NCI-H1417 (cell line): ENCODE measurements around the gene SURF1.
"Not testable (repeated sequence)": the region's sequence is repeated elsewhere in the genome, so short reads cannot be mapped to it uniquely, and the experiment has no call there.

Source experiments
- DNase-seq, 3 experiments: peaks; one replicate each; lab custom pipeline; 2025; lab: John Stamatoyannopoulos, UW

The SURF1 gene

GRCh38 chr9:133383438-133383837, 27.2 kb upstream of the SURF1 start:
- no peak for DNase-seq

DNA sequence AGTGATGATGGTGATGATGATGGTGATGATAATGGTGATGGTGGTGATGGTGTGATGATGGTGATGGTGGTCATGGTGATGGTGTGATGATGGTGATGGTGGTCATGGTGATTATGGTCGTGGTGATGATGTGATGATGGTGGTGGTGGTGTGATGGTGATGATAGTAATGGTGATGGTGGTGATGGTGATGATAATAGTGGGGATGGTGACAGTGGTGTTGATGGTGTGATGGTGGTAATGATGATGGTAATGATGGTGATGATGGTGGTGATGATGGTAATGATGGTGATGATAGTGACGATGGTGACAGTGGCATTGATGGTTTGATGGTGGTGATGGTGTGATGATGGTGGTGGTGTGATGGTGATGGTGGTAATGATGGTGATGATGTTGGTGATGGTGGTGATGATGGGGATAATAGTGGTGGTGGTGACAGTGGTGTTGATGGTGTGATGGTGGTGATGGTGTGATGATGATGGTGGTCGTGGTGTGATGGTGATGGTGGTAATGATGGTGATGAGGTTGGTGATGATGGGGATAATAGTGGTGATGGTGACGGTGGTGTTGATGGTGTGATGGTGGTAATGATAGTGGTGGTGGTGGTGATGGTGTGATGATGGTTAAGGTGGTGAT, 26.3 kb upstream of the SURF1 start:
- no peak for DNase-seq

- no peak for DNase-seq
Observed at GRCh38 chr9:133380734-133381133, 24.4 kb upstream of the SURF1 start.

- DNase-seq = no peak
Observed at GRCh38 chr9:133379153-133380086, 23.1 kb upstream of the SURF1 start.

- DNase-seq = peak in 1 of 3 experiments; percentile 14
Observed at GRCh38 chr9:133378408-133378962, 22.2 kb upstream of the SURF1 start.

DNA sequence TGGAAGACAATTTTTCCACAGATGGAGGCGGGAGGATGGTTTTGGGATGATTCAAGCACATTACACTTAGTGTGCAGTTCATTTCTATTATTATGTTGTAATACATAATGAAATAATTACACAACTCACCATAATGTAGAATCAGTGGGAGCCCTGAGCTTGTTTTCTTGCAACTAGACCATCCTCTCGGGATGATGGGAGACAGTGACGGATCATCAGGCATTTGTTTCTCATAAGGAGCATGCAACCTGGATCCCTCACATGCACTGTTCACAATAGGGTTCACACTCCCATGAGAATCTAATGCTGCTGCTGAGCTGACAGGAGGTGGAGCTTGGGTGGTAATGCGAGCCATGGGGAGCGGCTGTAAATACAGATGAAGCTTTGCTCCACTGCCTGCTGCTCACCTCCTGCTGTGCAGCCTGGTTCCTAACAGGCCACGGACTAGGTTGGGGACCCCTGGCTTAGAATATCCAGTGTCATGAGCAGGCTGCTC, 21.5 kb upstream of the SURF1 start:
- DNase-seq = no peak

GRCh38 chr9:133377280-133377679, 21.0 kb upstream of the SURF1 start:
- not testable (repeated sequence) for DNase-seq

GRCh38 chr9:133375724-133376654, 19.7 kb upstream of the SURF1 start, which contains the start of the genes STKLD1 and SURF4:
Gene STKLD1 (plus strand): TSS chr9:133376366. CDS start chr9:133376474, 108 bp downstream.
Gene SURF4 (minus strand): TSS chr9:133376060. CDS start chr9:133375969, 91 bp downstream.
- DNase-seq = peak; percentile 92 to 98 (median 98)

DNA sequence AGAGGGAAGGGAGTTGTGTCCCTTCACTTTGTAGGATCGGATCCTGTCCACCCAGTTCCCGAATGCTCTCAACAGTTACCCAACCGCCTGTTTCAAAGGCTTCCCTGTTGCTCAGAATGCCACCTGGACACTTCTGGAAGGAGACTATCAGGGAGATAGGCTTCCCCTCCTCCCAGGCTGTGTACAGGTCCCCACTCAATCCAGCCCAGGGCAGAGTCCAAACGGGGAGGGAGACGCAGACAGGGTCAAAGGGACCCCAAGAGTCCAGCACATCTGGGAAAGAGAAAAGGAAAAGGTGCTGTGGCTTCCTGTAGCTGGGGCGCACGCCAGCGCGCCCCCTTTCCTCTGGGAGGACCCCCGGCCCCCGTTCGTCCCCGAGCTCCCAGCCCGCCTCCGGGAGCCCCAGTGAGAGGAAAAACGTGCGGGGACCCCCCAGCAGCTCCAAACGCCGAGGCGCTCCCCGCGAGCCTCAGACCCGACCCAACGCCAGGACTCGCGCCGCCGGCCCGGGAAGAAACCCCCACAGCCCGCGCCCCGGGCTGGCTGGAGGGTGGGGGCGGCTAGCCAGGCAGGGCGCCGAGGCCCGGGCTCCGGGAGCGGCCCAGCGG, 18.9 kb upstream of the SURF1 start:
- DNase-seq = peak in 2 of 3 experiments; percentile 71 to 78

DNA sequence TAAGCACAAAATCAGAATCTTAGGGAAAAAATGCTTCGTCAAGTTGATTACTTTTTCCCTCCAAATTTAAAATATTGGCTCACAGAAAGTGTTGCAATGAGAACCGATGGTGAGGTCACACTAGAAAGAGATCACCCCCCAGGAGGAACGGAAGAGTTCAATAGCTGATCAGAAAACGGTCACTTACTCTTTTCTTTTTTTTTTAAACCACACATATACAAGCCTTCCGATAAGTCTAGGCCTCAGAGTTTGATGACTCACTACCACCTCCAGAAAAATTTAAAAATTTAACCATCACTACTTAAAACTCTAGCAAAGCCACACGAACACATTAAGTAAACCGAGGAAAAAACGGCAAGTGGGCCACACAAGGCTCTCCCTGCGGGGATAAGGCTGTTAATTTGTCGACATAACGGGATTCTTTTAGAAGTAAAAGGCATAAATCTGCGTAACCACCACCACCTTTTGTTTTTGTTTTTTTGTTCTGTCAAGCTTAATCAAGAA, 18.4 kb upstream of the SURF1 start:
- DNase-seq = no peak

- no peak for DNase-seq
Observed at GRCh38 chr9:133372144-133372543, 15.9 kb upstream of the SURF1 start.

- DNase-seq = no peak
Observed at GRCh38 chr9:133371261-133371711, 15.0 kb upstream of the SURF1 start.

- DNase-seq = no peak
Observed at GRCh38 chr9:133370685-133371084, 14.4 kb upstream of the SURF1 start.

- no peak for DNase-seq
Observed at GRCh38 chr9:133369933-133370332, 13.6 kb upstream of the SURF1 start.

GRCh38 chr9:133369422-133369821, 13.1 kb upstream of the SURF1 start:
- DNase-seq = no peak

- DNase-seq = peak in 2 of 3 experiments; percentile 73 to 95
Observed at GRCh38 chr9:133368249-133368881, 12.1 kb upstream of the SURF1 start.

GRCh38 chr9:133367778-133368177, 11.5 kb upstream of the SURF1 start:
- DNase-seq = peak in 1 of 3 experiments; percentile 45

- no peak for DNase-seq
Observed at GRCh38 chr9:133367221-133367620, 10.9 kb upstream of the SURF1 start.

- no peak for DNase-seq
Observed at GRCh38 chr9:133366435-133366834, 10.1 kb upstream of the SURF1 start.
